HTR-8/SVneo (cell line): ENCODE measurements around the gene OR10G3.
A peak's percentile ranks its signal among the peaks of the same experiment; 100 is the strongest.

Experiments used
- DNase-seq: peaks from one replicate; pipeline ENCODE4 v3.0.0; 2011; ENCODE audit warnings: low spot score, mixed read lengths; ENCODE audit not compliant: insufficient read length
- FAIRE-seq: peaks from 2 replicates; lab custom pipeline; 2011; peaks lifted over from hg19 to GRCh38; lab: Jason Lieb, UNC

OR10G3 gene

GRCh38 chr14:21536418-21537089 is 43.3 kb downstream of the OR10G3 start:
- DNase-seq (no peak), FAIRE-seq (no peak)

- DNase-seq (no peak), FAIRE-seq (no peak)
Measured at GRCh38 chr14:21535545-21536417, 44.1 kb downstream of the OR10G3 start.

- no peak for DNase-seq
- no peak for FAIRE-seq
Measured at GRCh38 chr14:21534576-21534975, 45.3 kb downstream of the OR10G3 start.

GRCh38 chr14:21533294-21533693 is 46.6 kb downstream of the OR10G3 start:
- FAIRE-seq: no peak
- no peak for DNase-seq

- no peak for FAIRE-seq
- DNase-seq: no peak
Measured at GRCh38 chr14:21529515-21529914, 50.4 kb downstream of the OR10G3 start.

- DNase-seq: no peak
- no peak for FAIRE-seq
Measured at GRCh38 chr14:21528381-21529348, 51.2 kb downstream of the OR10G3 start.

- FAIRE-seq (no peak), DNase-seq (no peak)
Measured at GRCh38 chr14:21527318-21527679, 52.6 kb downstream of the OR10G3 start.

- FAIRE-seq (no peak), DNase-seq (no peak)
Measured at GRCh38 chr14:21526672-21527317, 53.1 kb downstream of the OR10G3 start.

- DNase-seq (peak; percentile 60), FAIRE-seq (no peak)
Measured at GRCh38 chr14:21525962-21526671, 53.8 kb downstream of the OR10G3 start, which contains the start of gene SALL2. TSS of gene SALL2 (minus strand) at chr14:21526346. CDS start at chr14:21526127, 219 bp downstream.

GRCh38 chr14:21525571-21525961 is 54.3 kb downstream of the OR10G3 start:
- DNase-seq (no peak), FAIRE-seq (no peak)

GRCh38 chr14:21524575-21525490 is 55.0 kb downstream of the OR10G3 start:
- FAIRE-seq (no peak), DNase-seq (no peak)

GRCh38 chr14:21523203-21523602 is 56.7 kb downstream of the OR10G3 start:
- DNase-seq (no peak), FAIRE-seq (no peak)

- no peak for FAIRE-seq
- DNase-seq: no peak
Measured at GRCh38 chr14:21521501-21521900, 58.4 kb downstream of the OR10G3 start.

GRCh38 chr14:21520767-21521166 is 59.1 kb downstream of the OR10G3 start:
- DNase-seq: no peak
- no peak for FAIRE-seq

GRCh38 chr14:21518725-21519124 is 61.2 kb downstream of the OR10G3 start:
- FAIRE-seq (no peak), DNase-seq (no peak)
